GM18520 (cell line): ENCODE data around the gene KTN1.
A peak's percentile ranks its signal among the peaks of the same experiment; 100 is the strongest.

Experiments
- ATAC-seq: cut with Tn5 transposase; IDR thresholded peaks from one replicate; pipeline ENCODE4 v1.9.1; 2021; ENCODE audit not compliant: unreplicated experiment

The KTN1 gene

GRCh38 chr14:55706893-55707292 is 126.9 kb downstream of the KTN1 start:
- ATAC-seq = no peak

DNA sequence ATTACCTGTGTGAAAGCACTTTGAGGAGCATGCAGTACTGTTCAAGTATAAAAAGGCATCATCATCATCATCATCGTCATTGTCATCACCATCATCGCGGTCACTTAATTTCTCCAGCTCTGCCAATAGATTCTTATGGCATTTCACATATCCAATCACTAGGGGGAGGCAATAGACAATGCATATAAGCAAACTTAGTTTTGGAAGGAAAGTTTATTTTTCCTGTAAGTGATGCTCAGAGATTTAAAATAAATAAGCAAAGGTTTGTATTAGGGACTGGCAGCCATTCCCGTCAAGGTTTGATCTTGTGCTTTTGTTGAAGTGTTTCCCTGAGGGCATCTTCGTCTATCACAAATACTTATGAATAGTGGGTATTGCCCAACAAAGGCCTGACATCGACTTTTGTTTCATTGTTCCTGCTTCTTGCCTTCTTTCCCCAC is 127.4 kb downstream of the KTN1 start:
- ATAC-seq = no peak

- no peak for ATAC-seq
Measured at GRCh38 chr14:55710506-55711041, 130.6 kb downstream of the KTN1 start.

DNA sequence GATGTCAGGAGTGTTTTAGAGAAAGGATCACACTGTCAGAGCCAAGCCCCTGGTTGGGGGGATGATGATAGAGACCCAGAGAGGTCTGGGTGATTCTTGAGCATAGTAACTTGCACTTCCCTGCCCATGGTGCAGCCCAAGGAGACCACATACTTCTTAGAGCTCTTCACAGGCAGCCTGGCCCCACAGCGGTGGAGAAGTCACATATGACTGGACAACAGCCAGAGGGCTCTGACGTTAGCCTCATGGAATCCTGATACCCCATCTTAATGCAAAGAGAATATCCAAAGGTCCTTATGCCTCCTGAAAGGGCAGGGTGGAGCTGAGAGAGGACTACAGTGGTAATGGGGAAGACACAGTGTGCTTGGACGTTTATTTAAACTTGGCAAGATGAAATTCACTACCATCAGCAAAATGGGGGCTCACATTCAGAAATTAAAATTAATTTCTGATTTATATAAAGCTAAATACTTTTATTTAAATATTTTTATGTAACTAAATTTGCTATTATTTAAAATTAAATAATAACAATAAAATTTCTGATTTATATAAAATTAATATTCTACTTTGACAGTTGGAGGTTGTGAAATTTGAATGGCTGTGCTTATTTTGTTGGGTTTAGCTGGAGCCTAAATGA is 131.3 kb downstream of the KTN1 start:
- ATAC-seq = no peak

GRCh38 chr14:55712491-55712890 is 132.5 kb downstream of the KTN1 start:
- no peak for ATAC-seq

GRCh38 chr14:55713486-55713885 is 133.5 kb downstream of the KTN1 start:
- ATAC-seq = no peak

- peak; percentile 70 for ATAC-seq
Measured at GRCh38 chr14:55715889-55716288, 135.9 kb downstream of the KTN1 start.

DNA sequence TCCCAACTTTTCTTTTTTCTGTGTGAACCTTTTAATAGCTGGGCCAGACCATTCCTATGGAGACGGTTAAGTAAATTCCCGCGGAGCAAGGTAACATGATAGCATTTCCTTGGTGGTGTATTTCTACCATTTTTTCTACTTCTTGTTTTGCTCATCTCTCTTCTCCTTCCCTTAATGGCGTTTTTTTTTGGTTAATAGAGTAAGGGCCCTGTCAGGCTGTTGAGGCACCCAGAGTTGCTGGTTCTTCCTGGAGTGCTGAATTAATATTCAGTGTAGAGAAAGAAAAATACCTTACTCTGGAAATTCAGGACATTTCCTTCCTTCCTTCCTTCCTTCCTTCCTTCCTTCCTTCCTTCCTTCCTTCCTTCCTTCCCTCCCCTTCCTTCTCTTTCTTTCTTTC is 137.6 kb downstream of the KTN1 start:
- ATAC-seq = no peak

DNA sequence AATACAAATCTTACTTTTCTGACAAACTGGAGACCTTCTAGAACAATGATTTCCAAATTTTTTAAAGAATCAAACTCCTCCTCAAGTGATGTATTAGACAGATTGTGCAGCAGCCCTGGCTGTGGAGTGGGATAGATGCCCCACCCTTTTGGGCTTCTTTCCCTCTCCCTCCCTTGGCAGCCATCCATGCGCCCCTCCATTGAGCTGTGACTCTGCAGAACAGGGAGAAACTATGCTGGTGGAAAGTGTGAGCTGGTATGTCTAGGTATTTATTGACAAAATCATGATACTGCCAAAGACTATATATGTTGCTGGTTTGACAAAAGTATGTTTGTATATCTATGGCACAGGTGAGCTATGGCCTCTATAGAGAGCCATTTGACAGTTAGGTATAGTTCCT is 138.5 kb downstream of the KTN1 start:
- ATAC-seq = no peak

DNA sequence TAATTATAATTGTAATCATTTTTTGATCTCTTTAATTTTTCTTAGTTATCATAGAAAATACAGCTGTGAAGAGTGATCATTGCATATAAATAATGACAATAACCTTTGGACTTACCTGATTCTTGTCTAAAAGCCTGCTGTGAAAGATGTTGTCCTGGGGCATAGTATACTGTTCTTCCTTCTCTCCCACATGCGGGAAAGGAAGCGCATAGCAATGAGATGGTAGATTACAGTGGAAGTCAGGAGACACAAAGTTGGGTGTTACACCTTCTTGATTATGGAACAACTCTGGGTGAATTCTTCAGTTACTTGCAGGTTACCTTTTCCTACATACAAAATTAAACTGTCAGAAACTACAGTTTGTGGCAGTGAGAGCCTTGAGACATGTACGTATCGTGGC is 140.8 kb downstream of the KTN1 start:
- ATAC-seq = no peak

GRCh38 chr14:55721353-55721752 is 141.3 kb downstream of the KTN1 start:
- ATAC-seq = no peak

DNA sequence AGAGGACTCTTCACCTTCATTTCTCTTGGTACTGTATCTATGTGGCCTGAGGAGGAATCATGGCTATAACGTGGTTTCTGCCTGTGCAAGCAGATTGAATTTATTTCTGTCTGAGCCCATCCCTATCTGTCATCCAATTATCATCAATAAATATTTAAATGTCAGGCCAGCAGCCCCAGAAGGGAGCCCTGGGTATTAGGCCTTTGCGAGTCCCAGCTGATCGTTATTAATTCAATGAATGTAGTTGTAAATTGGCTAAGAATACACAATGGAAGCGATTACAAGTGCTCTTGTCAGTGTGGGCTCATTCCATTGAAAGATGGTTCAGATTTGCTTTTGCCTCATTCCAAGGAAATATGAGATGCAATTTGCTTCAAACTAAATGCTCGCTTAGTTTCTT is 142.0 kb downstream of the KTN1 start:
- no peak for ATAC-seq

GRCh38 chr14:55724736-55725135 is 144.7 kb downstream of the KTN1 start:
- ATAC-seq = no peak

GRCh38 chr14:55730592-55731310 is 150.7 kb downstream of the KTN1 start:
- no peak for ATAC-seq

DNA sequence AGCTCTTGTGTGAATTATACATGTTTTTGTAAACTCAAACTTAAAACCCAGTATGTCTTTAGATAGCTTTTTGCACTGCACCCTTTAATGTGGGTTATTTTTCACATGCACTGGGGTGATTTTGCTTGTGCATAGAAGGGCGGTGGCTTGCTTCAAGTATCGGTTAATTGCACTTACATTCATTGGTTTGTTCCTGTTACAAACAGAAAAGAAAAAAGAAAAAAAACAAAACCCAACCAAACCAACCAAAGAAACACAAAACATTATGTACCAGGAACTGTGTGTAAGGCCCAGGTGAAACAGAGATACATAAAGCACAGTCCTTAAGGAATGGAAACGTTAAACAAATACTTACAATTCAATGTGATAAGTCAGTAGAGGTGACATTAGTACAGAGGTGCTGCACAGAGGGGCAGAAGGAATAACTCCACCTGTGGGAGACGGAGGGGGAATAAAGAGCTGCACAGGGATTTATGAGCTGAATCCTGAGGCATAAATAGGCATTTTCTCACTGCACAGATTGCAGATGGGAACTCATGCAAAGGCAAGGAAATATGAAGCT is 151.4 kb downstream of the KTN1 start:
- no peak for ATAC-seq

DNA sequence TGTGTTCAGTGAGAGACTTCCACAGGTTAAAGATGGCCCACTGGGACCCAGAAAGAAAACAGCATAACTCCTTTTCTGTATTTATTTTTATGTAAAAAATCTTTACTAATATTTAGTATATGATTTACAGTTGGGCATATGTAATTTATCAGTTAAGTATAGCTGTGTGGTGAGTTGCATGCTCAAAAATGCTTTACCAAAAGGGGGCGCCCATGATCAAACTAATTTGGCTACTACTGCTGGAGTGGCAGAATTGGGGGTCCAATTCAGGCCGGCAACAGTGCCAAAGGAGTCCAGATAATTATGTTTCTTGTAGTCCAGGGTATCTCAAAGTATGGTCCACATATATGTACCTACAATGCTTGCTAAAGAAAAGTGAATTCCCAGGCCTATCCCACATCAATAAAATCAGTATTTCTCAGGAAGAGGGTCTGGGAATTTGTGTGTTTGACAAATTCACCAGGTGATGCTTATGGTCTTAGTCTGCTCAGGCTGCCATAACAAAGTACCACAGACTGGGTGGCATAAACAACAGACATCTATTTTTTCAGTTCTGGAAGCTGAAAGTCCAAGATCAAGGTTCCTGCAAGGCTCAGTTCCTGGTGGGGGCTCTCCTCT is 152.0 kb downstream of the KTN1 start:
- no peak for ATAC-seq

DNA sequence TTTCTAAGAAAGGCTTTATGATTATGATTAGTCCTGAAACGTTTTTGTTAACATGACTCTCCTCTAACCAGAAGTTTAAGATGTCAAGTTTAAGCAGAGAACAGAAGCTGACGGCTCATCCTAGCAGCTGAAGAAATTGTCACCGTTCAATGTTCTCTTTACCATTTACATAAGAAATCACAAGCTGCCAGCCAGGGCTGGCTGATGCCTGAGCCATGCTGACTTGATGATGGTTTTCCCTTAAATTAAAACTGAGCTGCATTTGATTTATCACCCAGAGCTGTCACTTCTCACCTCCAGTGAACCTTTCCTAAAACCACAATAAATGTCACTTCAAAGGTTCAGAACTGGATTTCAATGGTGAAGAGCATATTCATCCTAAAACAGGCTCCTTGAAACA is 153.6 kb downstream of the KTN1 start:
- ATAC-seq = no peak
